ENCODE results near the gene PDE3A.

The PDE3A gene

GRCh38 chr12:20463913-20464524 lies 95.7 kb downstream of the PDE3A start:
- DNase-seq = no peak

GRCh38 chr12:20469300-20469699 lies 101.0 kb downstream of the PDE3A start:
- DNase-seq = no peak

- DNase-seq = no peak
Observed at GRCh38 chr12:20469756-20470155, 101.4 kb downstream of the PDE3A start.

- no peak for DNase-seq
Observed at GRCh38 chr12:20472102-20472782, 103.9 kb downstream of the PDE3A start.

DNA sequence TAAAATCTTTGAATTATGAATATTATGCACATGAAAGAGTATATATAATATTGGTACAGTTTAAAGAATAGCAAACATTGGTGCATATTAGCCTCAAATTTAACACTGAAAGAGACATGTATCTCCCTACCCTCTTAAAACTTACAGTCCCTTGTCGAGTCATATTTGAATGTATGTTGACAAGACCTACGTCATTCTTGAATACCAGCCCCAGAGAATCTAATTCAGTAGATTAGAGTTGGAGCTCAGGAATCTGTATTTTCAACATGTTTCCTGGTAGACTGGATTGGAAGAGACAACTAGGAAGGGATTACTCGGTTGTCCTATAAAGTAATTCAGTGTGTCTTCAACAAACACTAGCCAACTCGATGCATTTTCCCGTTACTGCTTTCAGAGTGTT lies 104.8 kb downstream of the PDE3A start:
- DNase-seq = no peak

DNA sequence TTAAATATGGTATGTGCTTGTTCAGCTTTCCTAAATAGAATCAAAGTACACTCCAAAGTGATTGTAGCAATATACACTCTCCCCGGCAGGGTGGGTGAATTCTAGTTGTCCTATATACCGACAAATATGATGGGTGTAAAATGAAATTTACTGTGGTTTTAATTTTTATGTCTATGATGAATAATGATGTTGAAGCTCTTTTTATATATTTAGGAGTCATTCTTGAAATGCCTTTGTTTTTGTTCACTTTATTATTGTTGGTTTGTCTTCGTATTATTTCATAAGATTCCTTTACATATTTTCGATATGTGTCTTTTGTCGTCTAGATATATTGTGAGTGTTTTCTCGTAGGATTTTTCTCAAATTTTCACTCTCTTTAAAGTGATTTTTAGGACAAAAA lies 105.7 kb downstream of the PDE3A start:
- no peak for DNase-seq

- DNase-seq = peak; percentile 58
Observed at GRCh38 chr12:20474443-20474842, 106.1 kb downstream of the PDE3A start.

DNA sequence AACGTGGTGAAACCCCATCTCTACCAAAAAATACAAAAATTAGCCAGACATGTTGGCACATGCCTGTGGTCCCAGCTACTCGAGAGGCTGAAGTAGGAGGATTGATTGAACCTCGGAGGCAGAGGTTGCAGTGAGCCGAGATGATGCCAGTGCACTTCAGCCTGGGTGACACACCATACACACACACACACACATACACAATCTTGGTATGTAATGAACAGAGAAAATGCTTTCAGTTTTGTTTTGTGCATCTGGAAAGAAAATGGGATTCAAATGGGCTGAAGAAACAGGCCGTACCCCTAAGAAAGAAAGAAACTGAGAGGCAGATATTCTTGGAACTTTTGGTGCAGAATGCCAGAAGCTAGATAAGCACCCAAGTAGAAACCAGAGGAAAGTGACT lies 107.2 kb downstream of the PDE3A start:
- no peak for DNase-seq

DNA sequence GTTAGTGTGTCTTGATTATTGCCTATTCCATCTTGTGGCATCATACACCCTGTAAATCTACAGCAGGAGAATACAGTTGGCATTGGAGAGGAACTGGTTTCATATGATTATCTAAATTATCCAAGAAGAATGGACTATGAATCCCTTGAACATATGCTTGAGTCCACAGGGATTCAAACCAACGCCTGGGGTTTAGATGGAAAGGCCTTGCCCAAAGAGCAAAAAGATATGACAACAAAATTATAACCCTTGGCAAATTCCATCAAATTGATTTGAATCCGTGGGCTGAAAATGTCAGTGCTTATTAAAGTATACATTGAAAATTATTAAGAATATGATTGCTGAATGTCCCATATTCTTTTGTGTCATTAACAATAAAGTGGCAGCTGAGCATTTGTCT lies 108.2 kb downstream of the PDE3A start:
- no peak for DNase-seq

DNA sequence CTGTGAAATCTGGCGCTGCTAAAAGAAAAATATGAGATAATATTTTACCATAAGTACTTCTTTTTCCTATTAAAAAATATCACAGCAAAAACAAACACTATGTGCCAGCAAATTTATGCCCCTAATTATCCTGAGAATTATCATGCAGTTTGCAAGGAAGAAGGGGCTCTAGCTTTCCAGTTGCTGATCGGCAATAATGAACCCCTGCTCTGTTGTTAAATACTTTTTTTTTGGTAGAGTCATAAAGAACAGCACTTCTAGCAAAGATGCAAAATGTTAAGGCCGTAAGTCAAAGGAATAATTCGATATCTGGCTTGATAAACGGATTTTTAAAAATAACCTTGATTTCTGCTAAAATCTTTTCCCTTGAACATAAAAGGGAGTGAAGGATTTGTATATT lies 108.9 kb downstream of the PDE3A start:
- no peak for DNase-seq

DNA sequence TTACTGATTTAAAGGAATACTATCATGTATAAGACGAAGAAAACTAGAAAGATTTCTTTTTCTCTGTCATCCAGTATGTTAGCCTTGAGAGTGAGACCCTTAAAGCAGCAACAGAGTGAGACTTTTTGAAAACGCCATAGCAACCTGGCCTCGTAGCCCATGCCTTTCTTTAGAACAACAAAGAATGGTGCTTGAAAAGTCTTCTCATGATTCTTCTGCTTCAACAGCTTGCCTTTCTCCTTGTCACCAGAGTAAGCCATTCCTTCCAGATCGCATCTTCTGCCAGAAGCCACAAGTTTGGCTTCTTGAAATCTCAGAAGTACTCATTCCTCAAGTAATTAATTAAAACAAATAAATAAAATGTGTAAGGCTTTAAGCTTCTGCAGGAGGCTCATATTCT lies 109.3 kb downstream of the PDE3A start:
- no peak for DNase-seq

DNA sequence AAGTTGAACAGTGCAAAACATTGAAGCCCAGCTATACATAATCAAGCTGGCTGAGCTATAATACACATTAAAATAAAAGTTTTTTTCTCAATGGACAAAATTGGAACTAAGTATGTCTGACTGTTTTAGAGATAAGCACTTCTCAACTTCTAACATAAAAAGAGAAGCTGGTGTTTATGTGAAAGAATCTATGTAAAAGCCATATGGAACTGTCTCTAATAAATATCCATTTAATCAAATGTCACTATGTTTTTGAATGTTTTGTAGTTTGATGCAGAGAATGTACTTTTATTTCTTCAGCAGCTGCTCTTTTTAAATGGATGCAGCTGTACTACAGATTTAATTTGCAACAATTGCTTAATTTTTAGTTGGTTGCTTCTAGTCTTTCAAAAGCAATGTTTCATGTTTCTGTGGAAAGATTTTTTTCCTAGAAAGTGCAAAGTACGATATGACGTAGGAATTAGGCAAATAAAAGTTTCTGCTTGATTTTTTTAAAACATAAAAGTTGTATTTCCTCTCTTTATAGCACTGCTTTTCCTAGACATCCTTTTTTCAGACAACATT lies 114.2 kb downstream of the PDE3A start:
- DNase-seq = no peak

DNA sequence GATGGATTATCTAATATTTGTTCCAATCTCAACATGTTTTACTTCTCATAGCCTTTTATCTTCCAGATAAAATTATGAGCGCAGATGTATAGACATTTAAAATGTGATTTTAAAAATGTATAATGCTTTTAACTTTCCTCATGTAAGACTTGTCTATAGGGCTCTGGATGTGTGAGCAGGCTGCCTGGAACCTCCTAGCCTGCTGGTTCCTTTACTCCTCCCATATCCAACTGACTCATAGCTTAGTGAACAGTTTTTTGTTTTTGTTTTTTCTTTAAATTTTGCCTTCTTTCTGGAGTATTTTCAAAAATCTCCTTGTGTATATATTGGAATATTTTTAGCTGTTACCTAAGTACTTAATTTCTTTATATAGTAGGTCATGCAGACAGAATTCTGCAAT lies 115.4 kb downstream of the PDE3A start:
- DNase-seq = peak; percentile 41

GRCh38 chr12:20486233-20486632 lies 117.9 kb downstream of the PDE3A start:
- DNase-seq = peak; percentile 56

GRCh38 chr12:20487519-20487918 lies 119.2 kb downstream of the PDE3A start:
- DNase-seq = no peak

- peak; percentile 66 for DNase-seq
Observed at GRCh38 chr12:20489645-20490044, 121.3 kb downstream of the PDE3A start.

DNA sequence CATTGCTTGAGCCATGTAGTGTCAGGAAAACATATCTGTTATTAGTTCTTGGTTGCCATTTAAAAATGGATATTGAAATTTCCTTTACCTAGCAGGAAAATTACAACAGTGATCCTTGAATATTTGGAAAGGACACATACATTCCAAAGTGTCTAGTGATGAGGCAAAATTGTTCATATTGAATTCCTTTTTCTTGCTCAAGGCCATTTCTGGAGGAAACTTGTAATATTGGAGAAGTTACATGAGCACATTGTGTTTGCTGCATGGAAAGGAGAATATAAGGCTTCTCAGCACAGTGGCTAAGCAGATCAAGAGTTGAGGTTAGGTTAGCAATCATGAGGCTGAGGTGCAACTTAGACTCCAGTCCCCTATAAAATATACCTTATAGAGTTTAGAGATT lies 121.9 kb downstream of the PDE3A start:
- peak; percentile 70 for DNase-seq

DNA sequence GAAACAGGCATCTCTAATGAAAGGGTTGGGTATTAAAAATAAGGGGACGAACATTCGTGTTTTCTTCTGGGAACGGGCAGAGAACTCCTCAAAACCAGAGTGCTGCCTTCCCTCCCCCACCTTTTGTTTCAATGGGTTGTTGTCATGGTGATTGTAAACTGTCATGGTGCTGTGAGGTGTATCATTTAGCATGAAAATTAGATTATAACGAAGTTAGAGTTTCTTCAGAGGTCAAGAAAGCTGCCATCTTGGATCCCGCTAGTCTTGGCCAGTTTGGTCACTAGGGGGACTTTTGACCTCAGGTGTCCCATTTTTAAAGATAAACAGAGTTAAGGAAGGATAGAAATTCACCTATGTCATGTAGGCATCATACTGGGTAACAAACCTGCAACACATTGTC lies 123.0 kb downstream of the PDE3A start:
- no peak for DNase-seq

GRCh38 chr12:20492251-20492760 lies 124.0 kb downstream of the PDE3A start:
- DNase-seq = peak; percentile 89

- peak; percentile 75 for DNase-seq
Observed at GRCh38 chr12:20493934-20494333, 125.6 kb downstream of the PDE3A start.

GRCh38 chr12:20494851-20495250 lies 126.5 kb downstream of the PDE3A start:
- peak; percentile 61 for DNase-seq

GRCh38 chr12:20495997-20496396 lies 127.7 kb downstream of the PDE3A start:
- no peak for DNase-seq

GRCh38 chr12:20497707-20498106 lies 129.4 kb downstream of the PDE3A start:
- DNase-seq = no peak

- no peak for DNase-seq
Observed at GRCh38 chr12:20501958-20502357, 133.6 kb downstream of the PDE3A start.
